OCI-LY1 (cell line): ENCODE measurements around the gene FYB1.

Experiments
- H2AFZ ChIP-seq: fragments of 200-600 bp; sonication (generic), shearing (Covaris generic); 2 replicates; pipeline ENCODE4 v1.6.0; 2014; ENCODE audit warnings: antibody characterized with exemption, mild to moderate bottlenecking, low read length
- H3F3A ChIP-seq: fragments of 200-600 bp; sonication (generic), shearing (Covaris generic); 2 replicates; pipeline ENCODE4 v1.6.0; 2014; ENCODE audit warnings: mild to moderate bottlenecking, antibody characterized with exemption, low read length, moderate library complexity; ENCODE audit not compliant: insufficient read depth
- H3K27ac ChIP-seq: fragments of 200-600 bp; sonication (generic); 2 replicates; pipeline ENCODE4 v1.5.1; 2014; ENCODE audit warnings: low read length, mixed run types, mild to moderate bottlenecking, low read depth; ENCODE audit not compliant: poor library complexity, severe bottlenecking
- H3K27me3 ChIP-seq: fragments of 200-600 bp; sonication (generic); 2 replicates; pipeline ENCODE4 v1.6.0; 2014; ENCODE audit warnings: antibody characterized with exemption, mild to moderate bottlenecking, low read length, moderate library complexity; ENCODE audit not compliant: insufficient read depth
- H3K36me3 ChIP-seq: fragments of 200-600 bp; sonication (generic); 2 replicates; pipeline ENCODE4 v1.6.1; 2014; ENCODE audit warnings: mild to moderate bottlenecking, antibody characterized with exemption, low read length, moderate library complexity, mixed read lengths; ENCODE audit not compliant: insufficient read depth
- H3K4me1 ChIP-seq: fragments of 200-600 bp; sonication (generic); 2 replicates; pipeline ENCODE4 v1.5.1; 2014; ENCODE audit warnings: mild to moderate bottlenecking, low read length, moderate library complexity; ENCODE audit not compliant: insufficient read depth, severe bottlenecking
- H3K4me2 ChIP-seq: fragments of 200-600 bp; sonication (generic), shearing (Covaris generic); 2 replicates; pipeline ENCODE4 v1.6.1; 2014; ENCODE audit warnings: low read length
- H3K4me3 ChIP-seq: fragments of 200-600 bp; sonication (generic); 2 replicates; pipeline ENCODE4 v1.5.1; 2014; ENCODE audit warnings: low read length, low read depth, mild to moderate bottlenecking, mixed read lengths; ENCODE audit not compliant: poor library complexity, severe bottlenecking
- H3K79me2 ChIP-seq: fragments of 200-600 bp; shearing (Covaris generic); 2 replicates; pipeline ENCODE4 v1.6.1; 2016; ENCODE audit warnings: mixed run types, low read length, mixed read lengths; ENCODE audit not compliant: insufficient read depth
- H3K9ac ChIP-seq: fragments of 200-600 bp; sonication (generic), shearing (Covaris generic); 2 replicates; pipeline ENCODE4 v1.6.1; 2014; ENCODE audit warnings: mild to moderate bottlenecking, low read length, mixed read lengths
- H3K9me2 ChIP-seq: fragments of 200-600 bp; sonication (generic), shearing (Covaris generic); 2 replicates; pipeline ENCODE4 v1.6.1; 2014; ENCODE audit warnings: low read depth, mild to moderate bottlenecking, low read length, mixed read lengths
- H3K9me3 ChIP-seq: fragments of 200-600 bp; shearing (Covaris generic); 2 replicates; pipeline ENCODE4 v1.6.1; 2014; ENCODE audit warnings: low read length, mixed read lengths
- H4K20me1 ChIP-seq: fragments of 200-600 bp; sonication (generic), shearing (Covaris generic); 2 replicates; pipeline ENCODE4 v1.6.0; 2016; ENCODE audit warnings: mild to moderate bottlenecking, low read length; ENCODE audit not compliant: insufficient read depth
- CTCF ChIP-seq: fragments of 200-600 bp; sonication (generic), shearing (Covaris generic); IDR thresholded peaks from 2 replicates; pipeline ENCODE4 v1.5.1; 2017; ENCODE audit warnings: mild to moderate bottlenecking, antibody characterized with exemption, low read length, moderate library complexity, mixed read lengths
- EZH2 ChIP-seq: fragments of 200-600 bp; sonication (generic), shearing (Covaris generic); IDR thresholded peaks from 2 replicates; pipeline ENCODE4 v1.8.0; 2017; ENCODE audit warnings: borderline replicate concordance, mixed run types, mild to moderate bottlenecking, antibody characterized with exemption, low read length, moderate library complexity, mixed read lengths

The FYB1 gene

GRCh38 chr5:39254671-39255070, 35.3 kb upstream of the FYB1 start:
- H3K9me2 ChIP-seq, result no peaks in the 10 kb centered on the region
- H3K27me3 ChIP-seq, result no peaks in the 10 kb centered on the region
- no peaks in the 10 kb centered on the region for H4K20me1 ChIP-seq
- H3K27ac ChIP-seq, result no peak overlapping the region
- no peaks in the 10 kb centered on the region for H3F3A ChIP-seq
- no peak overlapping the region for H3K4me3 ChIP-seq
- H2AFZ ChIP-seq, result no peak overlapping the region
- no peaks in the 10 kb centered on the region for H3K4me1 ChIP-seq
- no peaks in the 10 kb centered on the region for H3K36me3 ChIP-seq
- TF ChIP-seq CTCF, result no peak
- TF ChIP-seq EZH2, result no peak
- no peak overlapping the region for H3K4me2 ChIP-seq
- no peaks in the 10 kb centered on the region for H3K79me2 ChIP-seq
- H3K9me3 ChIP-seq, result no peaks in the 10 kb centered on the region
- no peak overlapping the region for H3K9ac ChIP-seq

- H3K79me2 ChIP-seq, result no peaks in the 10 kb centered on the region
- no peak overlapping the region for H3K4me3 ChIP-seq
- no peak overlapping the region for H2AFZ ChIP-seq
- no peak overlapping the region for H3K27ac ChIP-seq
- no peaks in the 10 kb centered on the region for H3K9me3 ChIP-seq
- no peak overlapping the region for H3K9ac ChIP-seq
- H3K9me2 ChIP-seq, result no peaks in the 10 kb centered on the region
- TF ChIP-seq CTCF (no peak), EZH2 (no peak)
- no peak overlapping the region for H3K4me2 ChIP-seq
- H3K4me1 ChIP-seq, result no peaks in the 10 kb centered on the region
- no peaks in the 10 kb centered on the region for H3K36me3 ChIP-seq
- H3K27me3 ChIP-seq, result no peaks in the 10 kb centered on the region
- no peaks in the 10 kb centered on the region for H4K20me1 ChIP-seq
- no peaks in the 10 kb centered on the region for H3F3A ChIP-seq
Measured at GRCh38 chr5:39253196-39253595, 33.8 kb upstream of the FYB1 start.

GRCh38 chr5:39249564-39250274, 30.4 kb upstream of the FYB1 start:
- Histone ChIP-seq H3K4me1 (no peaks in the 10 kb centered on the region), H3K9me2 (no peaks in the 10 kb centered on the region), H3K9me3 (no peaks in the 10 kb centered on the region), H3K9ac (no peak overlapping the region), H3K79me2 (no peaks in the 10 kb centered on the region), H3F3A (no peaks in the 10 kb centered on the region), H3K27ac (no peak overlapping the region), H3K36me3 (no peaks in the 10 kb centered on the region), H3K27me3 (no peaks in the 10 kb centered on the region), H4K20me1 (no peaks in the 10 kb centered on the region), H3K4me3 (no peak overlapping the region), H2AFZ (no peak overlapping the region), H3K4me2 (no peak overlapping the region)
- TF ChIP-seq CTCF (no peak), EZH2 (no peak)
